GM21576 (cell line): ENCODE measurements around the gene PLRG1.

Experiments
- ATAC-seq: cut with Tn5 transposase; IDR thresholded peaks from one replicate; pipeline ENCODE4 v1.9.1; 2021; ENCODE audit warnings: mild to moderate bottlenecking, moderate library complexity; ENCODE audit not compliant: unreplicated experiment

PLRG1 gene

GRCh38 chr4:154574311-154574710 is 24.1 kb upstream of the PLRG1 start:
- no peak for ATAC-seq

GRCh38 chr4:154573190-154573870 is 23.1 kb upstream of the PLRG1 start:
- no peak for ATAC-seq

GRCh38 chr4:154569584-154569983 is 19.4 kb upstream of the PLRG1 start:
- ATAC-seq: no peak

GRCh38 chr4:154569028-154569427 is 18.8 kb upstream of the PLRG1 start:
- no peak for ATAC-seq

- ATAC-seq: no peak
Measured at GRCh38 chr4:154566639-154567204, 16.5 kb upstream of the PLRG1 start.

- ATAC-seq: no peak
Measured at GRCh38 chr4:154565704-154566103, 15.5 kb upstream of the PLRG1 start.

- ATAC-seq: no peak
Measured at GRCh38 chr4:154564311-154564710, 14.1 kb upstream of the PLRG1 start.

GRCh38 chr4:154562697-154563254 is 12.6 kb upstream of the PLRG1 start, which contains the start of gene FGB:
TSS of gene FGB (plus strand) at chr4:154563011. CDS start at chr4:154563019, 8 bp downstream.
- ATAC-seq: no peak

- ATAC-seq: no peak
Measured at GRCh38 chr4:154560824-154561231, 10.6 kb upstream of the PLRG1 start.

GRCh38 chr4:154560419-154560801 is 10.2 kb upstream of the PLRG1 start:
- ATAC-seq: no peak

GRCh38 chr4:154559494-154560418 is 9.6 kb upstream of the PLRG1 start:
- peak; percentile 85 for ATAC-seq

GRCh38 chr4:154559141-154559493 is 8.9 kb upstream of the PLRG1 start:
- peak; percentile 25 for ATAC-seq

GRCh38 chr4:154551872-154552686 is 1.9 kb upstream of the PLRG1 start:
- peak; percentile 45 for ATAC-seq

GRCh38 chr4:154545689-154546088 is 4.5 kb downstream of the PLRG1 start:
- ATAC-seq: no peak

- no peak for ATAC-seq
Measured at GRCh38 chr4:154542271-154542879, 7.8 kb downstream of the PLRG1 start.

- ATAC-seq: no peak
Measured at GRCh38 chr4:154534296-154534695, 15.9 kb downstream of the PLRG1 start.

- no peak for ATAC-seq
Measured at GRCh38 chr4:154529728-154530519, 20.3 kb downstream of the PLRG1 start.

GRCh38 chr4:154528869-154529268 is 21.3 kb downstream of the PLRG1 start:
- ATAC-seq: no peak

GRCh38 chr4:154527308-154527707 is 22.9 kb downstream of the PLRG1 start:
- ATAC-seq: no peak
